Osteocyte (in vitro differentiated cells): ENCODE results near the gene PA2G4. TPM values are rescaled to one million over a fixed set of nuclear protein-coding genes. Genes with fewer than 3 reads are reported as not detected.

Experiments used
- DNase-seq: peaks from one replicate; pipeline ENCODE4 v3.0.0; 2021; ENCODE audit warnings: mixed read lengths; ENCODE audit not compliant: unreplicated experiment; ENCODE audit errors: extremely low spot score
- H3K27ac Mint-ChIP-seq: one replicate; pipeline ENCODE4 v1.8.0; 2021; ENCODE audit warnings: mild to moderate bottlenecking, mixed read lengths; ENCODE audit not compliant: unreplicated experiment
- H3K27me3 Mint-ChIP-seq: one replicate; pipeline ENCODE4 v1.8.0; 2021; ENCODE audit warnings: mixed read lengths; ENCODE audit not compliant: unreplicated experiment
- H3K36me3 Mint-ChIP-seq: one replicate; pipeline ENCODE4 v1.8.0; 2021; ENCODE audit warnings: mixed read lengths; ENCODE audit not compliant: unreplicated experiment
- H3K4me1 Mint-ChIP-seq: one replicate; pipeline ENCODE4 v1.8.0; 2021; ENCODE audit warnings: mixed read lengths; ENCODE audit not compliant: unreplicated experiment
- H3K4me3 Mint-ChIP-seq: one replicate; pipeline ENCODE4 v1.8.0; 2021; ENCODE audit warnings: mild to moderate bottlenecking, moderate library complexity, mixed read lengths; ENCODE audit not compliant: unreplicated experiment
- H3K9me3 Mint-ChIP-seq: one replicate; pipeline ENCODE4 v1.8.0; 2021; ENCODE audit warnings: mixed read lengths; ENCODE audit not compliant: unreplicated experiment
- CTCF ChIP-seq: fragments of 200-600 bp; sonication (generic); IDR thresholded peaks from 2 replicates; pipeline ENCODE4 v1.5.0; 2021; ENCODE audit warnings: antibody characterized with exemption, mild to moderate bottlenecking, moderate library complexity
- total RNA-seq: library from RNA; stranded (reverse); gene quantifications from 2 replicates; pipeline ENCODE4 v1.2.1, GENCODE V29; 2021

The PA2G4 gene
- total RNA-seq, 1 donor from 2014 or later = 85.9 TPM

GRCh38 chr12:56104815-56105608, 653 bp downstream of the PA2G4 start:
- H3K27ac Mint-ChIP-seq = peak overlapping the region; percentile 98
- no peaks in the 10 kb centered on the region for H3K9me3 Mint-ChIP-seq
- H3K27me3 Mint-ChIP-seq = no peaks in the 10 kb centered on the region
- H3K36me3 Mint-ChIP-seq = peaks cover 13% of the 10 kb centered on the region
- H3K4me1 Mint-ChIP-seq = peaks cover 30% of the 10 kb centered on the region
- H3K4me3 Mint-ChIP-seq = peak overlapping the region; percentile 95
- no peak for TF ChIP-seq CTCF
- no peak for DNase-seq

GRCh38 chr12:56105609-56105902, 1.2 kb downstream of the PA2G4 start:
- TF ChIP-seq CTCF = no peak
- no peak for DNase-seq
- Mint-ChIP-seq H3K9me3 (no peaks in the 10 kb centered on the region), H3K27ac (peak overlapping the region; percentile 98), H3K27me3 (no peaks in the 10 kb centered on the region), H3K4me3 (peak overlapping the region; percentile 95), H3K4me1 (peaks cover 30% of the 10 kb centered on the region), H3K36me3 (peaks cover 18% of the 10 kb centered on the region)

- no peaks in the 10 kb centered on the region for H3K27me3 Mint-ChIP-seq
- H3K36me3 Mint-ChIP-seq = peaks cover 29% of the 10 kb centered on the region
- DNase-seq = no peak
- no peak for TF ChIP-seq CTCF
- peaks cover 30% of the 10 kb centered on the region for H3K4me1 Mint-ChIP-seq
- H3K27ac Mint-ChIP-seq = no peak overlapping the region
- H3K9me3 Mint-ChIP-seq = no peaks in the 10 kb centered on the region
- H3K4me3 Mint-ChIP-seq = no peak overlapping the region
Observed at GRCh38 chr12:56107242-56107641, 2.9 kb downstream of the PA2G4 start.

GRCh38 chr12:56110571-56110970, 6.2 kb downstream of the PA2G4 start:
- H3K9me3 Mint-ChIP-seq = no peaks in the 10 kb centered on the region
- H3K27ac Mint-ChIP-seq = no peak overlapping the region
- DNase-seq = no peak
- no peaks in the 10 kb centered on the region for H3K27me3 Mint-ChIP-seq
- no peak overlapping the region for H3K4me3 Mint-ChIP-seq
- no peak for TF ChIP-seq CTCF
- peaks cover 40% of the 10 kb centered on the region for H3K36me3 Mint-ChIP-seq
- peaks cover 16% of the 10 kb centered on the region for H3K4me1 Mint-ChIP-seq

- Mint-ChIP-seq H3K9me3 (no peaks in the 10 kb centered on the region), H3K27ac (peak overlapping the region; percentile 27), H3K27me3 (no peaks in the 10 kb centered on the region), H3K36me3 (peaks cover 39% of the 10 kb centered on the region), H3K4me3 (no peak overlapping the region), H3K4me1 (peaks cover 24% of the 10 kb centered on the region)
- DNase-seq = no peak
- no peak for TF ChIP-seq CTCF
Observed at GRCh38 chr12:56114084-56114483, 9.7 kb downstream of the PA2G4 start.
